HG03139 (cell line): ENCODE data around the gene MACF1.
"Not testable (repeated sequence)": the region's sequence is repeated elsewhere in the genome, so short reads cannot be mapped to it uniquely, and the experiment has no call there.

ENCODE experiments used
- ATAC-seq: cut with Tn5 transposase; IDR thresholded peaks from one replicate; pipeline ENCODE4 v1.9.1; 2021; ENCODE audit not compliant: unreplicated experiment

The MACF1 gene, protein sequence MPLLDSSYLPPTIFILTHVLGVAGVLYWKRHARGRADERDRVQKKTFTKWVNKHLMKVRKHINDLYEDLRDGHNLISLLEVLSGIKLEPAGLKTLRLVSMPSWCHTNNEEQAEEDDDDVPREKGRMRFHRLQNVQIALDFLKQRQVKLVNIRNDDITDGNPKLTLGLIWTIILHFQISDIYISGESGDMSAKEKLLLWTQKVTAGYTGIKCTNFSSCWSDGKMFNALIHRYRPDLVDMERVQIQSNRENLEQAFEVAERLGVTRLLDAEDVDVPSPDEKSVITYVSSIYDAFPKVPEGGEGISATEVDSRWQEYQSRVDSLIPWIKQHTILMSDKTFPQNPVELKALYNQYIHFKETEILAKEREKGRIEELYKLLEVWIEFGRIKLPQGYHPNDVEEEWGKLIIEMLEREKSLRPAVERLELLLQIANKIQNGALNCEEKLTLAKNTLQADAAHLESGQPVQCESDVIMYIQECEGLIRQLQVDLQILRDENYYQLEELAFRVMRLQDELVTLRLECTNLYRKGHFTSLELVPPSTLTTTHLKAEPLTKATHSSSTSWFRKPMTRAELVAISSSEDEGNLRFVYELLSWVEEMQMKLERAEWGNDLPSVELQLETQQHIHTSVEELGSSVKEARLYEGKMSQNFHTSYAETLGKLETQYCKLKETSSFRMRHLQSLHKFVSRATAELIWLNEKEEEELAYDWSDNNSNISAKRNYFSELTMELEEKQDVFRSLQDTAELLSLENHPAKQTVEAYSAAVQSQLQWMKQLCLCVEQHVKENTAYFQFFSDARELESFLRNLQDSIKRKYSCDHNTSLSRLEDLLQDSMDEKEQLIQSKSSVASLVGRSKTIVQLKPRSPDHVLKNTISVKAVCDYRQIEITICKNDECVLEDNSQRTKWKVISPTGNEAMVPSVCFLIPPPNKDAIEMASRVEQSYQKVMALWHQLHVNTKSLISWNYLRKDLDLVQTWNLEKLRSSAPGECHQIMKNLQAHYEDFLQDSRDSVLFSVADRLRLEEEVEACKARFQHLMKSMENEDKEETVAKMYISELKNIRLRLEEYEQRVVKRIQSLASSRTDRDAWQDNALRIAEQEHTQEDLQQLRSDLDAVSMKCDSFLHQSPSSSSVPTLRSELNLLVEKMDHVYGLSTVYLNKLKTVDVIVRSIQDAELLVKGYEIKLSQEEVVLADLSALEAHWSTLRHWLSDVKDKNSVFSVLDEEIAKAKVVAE (N-terminal part only)

DNA sequence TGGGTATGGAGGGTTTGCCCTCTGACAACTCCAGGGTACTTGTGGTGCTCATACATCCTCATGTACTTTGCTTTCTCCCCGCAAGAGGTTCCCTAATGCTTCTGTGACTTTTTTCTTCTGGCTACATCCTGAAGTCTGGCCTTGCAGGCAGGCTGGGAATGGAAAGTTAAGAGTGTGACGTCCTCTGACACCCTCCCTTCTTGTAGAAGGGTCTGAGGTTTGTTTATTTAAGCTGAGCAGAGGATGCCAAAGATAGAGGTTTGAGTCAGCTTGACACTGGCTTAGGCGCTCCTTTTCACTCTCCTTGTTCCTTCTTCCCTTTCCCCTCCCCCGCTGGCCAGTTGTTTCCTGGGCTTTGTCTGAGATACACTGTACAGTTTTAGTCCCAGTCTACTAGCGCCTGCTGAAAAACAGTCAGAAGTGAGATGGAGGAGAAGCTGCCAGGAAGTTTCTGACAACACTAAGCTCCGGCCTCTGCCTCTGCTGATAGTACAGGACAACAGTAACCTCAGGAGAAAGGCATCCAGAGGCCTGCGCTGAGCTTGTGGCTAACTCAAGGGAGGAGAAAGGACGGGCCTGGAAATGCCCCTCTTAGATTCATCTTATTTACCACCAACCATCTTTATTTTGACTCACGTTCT is at the start of gene MACF1:
Gene MACF1 (plus strand): TSS at position 255 of the 641 bp plus-strand sequence. CDS start 328 bp downstream, at position 583.
- no peak for ATAC-seq

DNA sequence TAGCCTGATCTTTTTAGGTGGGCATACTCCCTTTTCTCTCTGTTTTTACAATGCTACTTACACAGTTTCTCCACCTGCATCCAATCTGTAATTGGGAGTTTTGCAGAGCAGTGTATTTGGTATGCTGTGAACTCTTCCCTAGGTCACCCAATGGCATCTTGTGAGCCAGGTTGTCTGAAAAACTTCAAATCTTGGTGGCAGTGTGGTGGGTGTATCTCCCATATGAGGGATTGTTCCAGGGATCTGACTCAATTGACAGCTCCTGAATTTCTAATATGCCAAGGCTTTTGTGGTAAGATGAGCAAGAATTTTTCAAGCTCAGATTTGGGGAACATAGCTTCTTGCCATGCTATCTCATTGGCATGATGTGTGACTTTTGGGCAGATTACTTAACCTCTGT is 47.2 kb upstream of the MACF1 start:
- ATAC-seq = no peak

DNA sequence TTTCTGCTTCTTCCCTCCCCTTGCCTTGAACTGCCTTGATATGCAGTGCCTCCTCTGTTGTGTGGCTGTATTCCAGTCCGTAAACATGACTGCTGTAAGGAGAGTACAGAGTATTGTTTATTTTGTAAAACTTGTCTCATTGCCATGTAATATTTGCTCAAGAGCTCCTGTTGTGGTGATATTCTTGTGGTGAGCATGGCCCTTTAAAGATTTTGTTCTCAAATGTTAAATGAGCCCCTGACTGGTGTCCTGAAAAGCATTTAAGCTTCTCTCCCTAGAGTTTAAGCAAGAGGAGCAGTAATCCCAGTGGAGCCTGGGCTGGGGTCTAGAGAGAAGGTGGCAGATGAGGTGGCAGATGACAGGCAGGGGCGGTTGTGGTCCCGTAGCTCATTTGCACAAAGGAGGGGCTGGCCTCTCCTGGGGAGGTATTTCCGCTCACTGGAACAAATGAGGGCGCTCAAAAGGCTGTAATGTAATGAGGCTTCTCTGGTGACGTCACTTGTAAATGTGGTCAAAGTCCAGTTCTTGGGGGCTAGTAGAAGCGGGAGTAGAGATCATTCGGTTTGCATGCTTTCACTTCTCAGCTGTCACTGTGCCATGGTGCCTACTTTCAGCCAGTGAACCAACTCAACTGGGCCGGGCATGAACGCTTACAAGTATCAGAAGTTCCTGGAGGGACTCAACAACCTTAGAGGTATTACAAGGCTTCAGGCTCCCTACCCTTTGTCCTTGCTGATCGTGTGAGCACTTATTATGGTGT is 46.0 kb upstream of the MACF1 start:
- no peak for ATAC-seq

DNA sequence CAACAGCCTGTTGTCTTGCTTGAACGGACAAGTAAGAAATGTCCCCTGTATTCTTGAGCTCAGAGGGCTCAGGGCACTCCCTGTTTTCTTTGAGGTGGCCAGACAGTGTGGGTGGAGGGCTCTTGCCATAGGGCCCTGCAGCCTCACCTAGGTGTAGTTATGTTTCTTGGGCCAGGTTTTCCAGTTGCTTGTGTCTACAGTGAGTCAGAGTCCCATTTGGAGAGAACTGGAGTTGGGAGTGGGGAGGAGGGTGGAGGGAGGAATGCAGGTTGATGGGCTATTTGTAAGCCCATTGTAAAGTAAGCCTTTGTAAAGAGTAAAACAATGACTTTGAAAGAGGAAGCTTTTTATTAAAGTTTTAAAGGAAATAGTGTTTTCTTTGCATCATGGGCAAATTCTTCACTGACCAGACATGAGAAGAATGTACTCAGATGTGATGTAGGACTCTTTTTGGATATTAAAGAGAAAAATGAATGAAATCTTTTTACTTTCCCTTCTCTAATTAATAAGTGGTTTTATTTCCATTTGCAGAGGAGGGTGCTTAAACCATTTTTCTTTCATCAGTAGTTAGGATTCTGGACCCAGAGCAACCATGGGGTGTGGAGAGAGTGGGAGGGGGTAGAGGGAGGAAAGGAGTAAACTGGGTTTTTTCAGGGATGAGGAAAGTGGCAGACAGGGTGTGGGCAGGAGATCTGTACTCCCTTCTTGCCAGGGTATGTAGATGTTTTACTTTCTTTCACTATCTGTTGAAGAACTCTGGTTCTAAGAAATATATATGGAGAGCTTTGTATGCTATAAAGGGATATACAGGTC is 45.1 kb upstream of the MACF1 start:
- ATAC-seq = no peak

DNA sequence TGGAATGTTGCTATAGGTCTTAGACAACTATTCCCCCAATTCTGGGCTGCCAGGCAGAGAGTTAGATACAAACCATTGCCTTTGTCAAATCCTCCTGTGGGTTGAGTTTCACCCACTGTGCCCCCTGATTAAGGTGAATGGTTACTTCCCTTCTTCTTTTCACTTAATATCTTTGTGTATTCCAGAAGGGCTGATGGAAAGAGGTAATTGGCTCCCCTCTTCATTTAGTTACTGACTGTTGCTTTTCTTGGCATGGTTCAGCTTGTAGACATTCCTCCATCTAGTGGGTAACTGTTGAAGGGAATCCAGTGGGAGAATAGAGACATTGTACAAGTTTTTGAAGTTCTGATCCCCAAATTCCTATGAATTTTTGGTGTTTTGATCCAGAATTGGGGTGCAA is 43.8 kb upstream of the MACF1 start:
- no peak for ATAC-seq

DNA sequence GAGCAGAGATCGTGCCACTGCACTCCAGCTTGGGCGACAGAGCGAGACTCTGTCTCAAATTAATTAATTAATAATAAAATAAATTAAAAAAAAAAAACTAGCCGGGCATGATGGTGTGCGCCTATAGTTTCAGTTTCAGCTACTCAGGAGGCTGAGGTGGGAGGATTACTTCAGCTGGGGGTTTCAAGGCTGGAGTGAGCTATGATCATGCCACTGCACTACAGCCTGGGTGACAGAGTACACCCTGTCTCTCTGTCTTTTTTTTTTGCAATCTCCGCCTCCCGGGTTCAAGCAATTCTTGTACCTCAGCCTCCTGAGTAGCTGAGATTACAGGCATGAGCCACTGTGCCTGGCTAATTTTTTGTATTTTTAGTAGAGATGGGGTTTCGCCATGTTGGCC is 42.7 kb upstream of the MACF1 start:
- not testable (repeated sequence) for ATAC-seq

DNA sequence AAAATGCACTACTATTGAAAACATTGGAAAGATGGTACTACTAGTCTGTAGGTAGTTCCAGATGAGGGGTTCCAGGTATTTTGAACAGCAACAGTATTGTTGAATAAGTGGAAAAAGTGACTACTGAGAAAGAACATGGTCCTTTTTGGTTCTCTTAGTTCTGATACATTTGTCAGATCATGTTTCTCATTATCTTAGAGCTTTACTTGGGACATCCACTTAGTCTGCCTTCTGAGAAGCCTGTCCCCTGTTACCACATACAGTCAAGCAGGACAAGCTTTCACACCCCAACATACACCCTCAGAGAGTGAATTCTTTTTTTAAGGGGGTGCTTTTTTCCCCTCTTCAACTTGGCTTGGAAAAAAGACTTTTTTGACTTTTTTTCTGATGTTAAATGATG is 41.0 kb upstream of the MACF1 start:
- no peak for ATAC-seq

DNA sequence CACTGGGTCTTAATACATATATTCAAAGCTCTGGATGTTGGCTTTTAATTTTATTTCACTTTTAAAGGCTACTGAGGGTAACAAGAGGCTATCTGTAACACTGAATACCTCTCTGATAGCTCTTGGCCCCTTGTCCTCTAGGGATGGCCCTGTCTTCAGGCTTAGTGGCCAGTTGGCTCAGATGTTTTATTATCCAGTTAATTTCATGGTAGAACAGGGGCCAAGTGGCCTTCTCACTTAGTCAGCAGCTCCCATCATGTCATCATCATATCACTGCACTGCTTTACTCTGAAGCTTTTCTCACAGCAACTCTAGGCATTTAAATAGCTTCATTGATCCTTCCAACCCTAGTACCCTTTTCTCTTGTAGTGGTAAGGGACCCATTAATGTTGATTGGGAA is 40.2 kb upstream of the MACF1 start:
- no peak for ATAC-seq

DNA sequence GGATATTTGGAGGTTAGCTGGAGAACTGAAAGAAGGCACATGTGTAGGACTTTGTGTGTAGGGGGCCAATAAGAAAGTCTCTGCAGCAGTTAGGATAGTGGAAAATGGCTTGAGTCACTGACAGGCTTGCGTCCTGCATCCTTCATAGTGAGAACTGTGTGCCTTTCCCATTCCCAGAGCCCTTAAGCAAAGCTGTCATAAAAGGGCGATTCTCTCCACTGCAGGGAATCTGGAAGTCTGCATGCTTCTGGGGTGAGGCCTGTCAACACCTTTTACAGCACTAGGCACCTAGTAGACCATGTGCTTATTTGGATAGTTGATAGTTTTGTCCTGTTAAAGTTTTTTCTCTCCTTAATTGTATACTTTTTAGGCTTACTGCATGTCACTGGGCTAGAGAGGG is 39.4 kb upstream of the MACF1 start:
- no peak for ATAC-seq

DNA sequence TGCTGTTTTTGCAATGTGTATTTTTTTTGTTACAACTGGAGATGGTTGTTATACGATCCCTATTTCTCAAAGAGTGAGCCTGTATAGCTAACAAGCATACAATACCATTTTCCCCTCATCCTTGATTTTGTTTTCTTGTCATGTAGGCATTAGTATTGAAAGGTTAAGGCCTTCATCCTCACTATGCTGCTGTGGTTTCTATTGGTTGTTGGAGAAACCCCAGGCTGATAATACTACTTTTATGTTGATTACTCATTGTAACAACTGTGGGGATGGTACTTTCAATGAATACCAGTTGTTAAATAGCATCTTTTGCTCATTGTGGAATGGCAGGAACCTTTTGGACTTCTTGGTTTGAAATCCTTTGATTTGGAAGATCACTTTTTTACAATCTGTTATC is 39.0 kb upstream of the MACF1 start:
- ATAC-seq = no peak

DNA sequence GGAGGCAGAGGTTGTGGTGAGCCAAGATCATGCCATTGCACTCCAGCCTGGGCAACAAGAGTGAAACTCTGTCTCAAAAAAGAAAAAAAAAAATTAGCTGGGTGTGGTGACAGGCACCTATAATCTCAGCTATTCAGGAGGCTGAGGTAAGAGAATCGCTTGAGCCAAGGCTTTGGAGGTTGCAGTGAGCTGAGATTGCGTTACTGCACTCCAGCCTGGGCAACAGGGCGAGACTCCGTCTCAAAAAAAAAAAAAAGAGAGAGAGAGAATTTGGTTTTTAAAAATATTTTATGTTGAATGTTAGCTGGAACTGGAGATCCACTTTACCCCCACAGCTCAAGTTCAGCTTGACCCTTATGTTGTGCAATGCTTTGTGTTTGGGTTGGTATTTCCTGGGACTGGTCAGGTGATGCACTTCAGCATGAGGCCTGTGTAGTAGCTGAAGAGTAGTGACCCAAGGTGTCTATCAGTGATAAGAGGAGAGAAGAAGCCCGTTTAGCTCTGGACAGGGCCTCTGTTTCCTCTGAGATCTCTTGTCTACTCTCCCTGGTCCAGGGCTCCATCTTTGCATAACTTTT is 36.8 kb upstream of the MACF1 start:
- no peak for ATAC-seq

DNA sequence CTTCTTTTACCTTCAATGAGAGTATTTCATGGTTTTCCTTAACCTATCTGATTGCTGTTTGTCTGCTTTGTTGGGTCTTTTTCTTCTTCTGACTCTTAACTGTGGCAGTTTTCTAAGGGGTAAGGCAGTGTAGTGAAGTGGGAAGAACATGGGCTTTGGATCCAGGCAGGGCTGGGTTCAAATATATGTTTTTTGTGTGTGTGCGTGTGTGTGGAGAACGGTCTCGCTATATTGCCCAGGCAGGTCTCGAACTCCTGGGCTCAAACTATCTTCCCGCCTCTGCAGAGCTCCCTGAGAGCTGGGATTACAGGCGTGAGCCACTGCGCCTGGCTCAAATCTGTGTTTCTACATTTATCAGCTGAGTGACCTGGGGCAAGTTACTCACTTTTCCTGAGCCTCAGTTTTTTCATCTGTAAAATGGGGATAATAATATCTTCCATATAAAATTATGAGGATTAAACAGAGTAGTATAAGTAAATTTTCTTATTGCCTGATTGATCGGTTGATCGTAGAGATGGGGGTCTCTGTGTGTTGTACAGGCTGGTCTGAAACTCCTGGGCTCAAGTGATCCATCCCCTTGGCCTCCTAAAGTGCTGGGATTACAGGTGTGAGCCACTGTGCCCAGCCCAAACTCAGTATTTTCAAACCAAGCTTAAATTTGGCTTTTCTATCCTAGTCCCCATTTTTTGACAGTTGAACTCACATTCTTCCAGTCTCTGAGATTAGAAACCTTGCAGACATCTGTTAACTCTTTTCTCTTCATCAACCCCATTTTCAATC is 36.0 kb upstream of the MACF1 start:
- ATAC-seq = no peak

DNA sequence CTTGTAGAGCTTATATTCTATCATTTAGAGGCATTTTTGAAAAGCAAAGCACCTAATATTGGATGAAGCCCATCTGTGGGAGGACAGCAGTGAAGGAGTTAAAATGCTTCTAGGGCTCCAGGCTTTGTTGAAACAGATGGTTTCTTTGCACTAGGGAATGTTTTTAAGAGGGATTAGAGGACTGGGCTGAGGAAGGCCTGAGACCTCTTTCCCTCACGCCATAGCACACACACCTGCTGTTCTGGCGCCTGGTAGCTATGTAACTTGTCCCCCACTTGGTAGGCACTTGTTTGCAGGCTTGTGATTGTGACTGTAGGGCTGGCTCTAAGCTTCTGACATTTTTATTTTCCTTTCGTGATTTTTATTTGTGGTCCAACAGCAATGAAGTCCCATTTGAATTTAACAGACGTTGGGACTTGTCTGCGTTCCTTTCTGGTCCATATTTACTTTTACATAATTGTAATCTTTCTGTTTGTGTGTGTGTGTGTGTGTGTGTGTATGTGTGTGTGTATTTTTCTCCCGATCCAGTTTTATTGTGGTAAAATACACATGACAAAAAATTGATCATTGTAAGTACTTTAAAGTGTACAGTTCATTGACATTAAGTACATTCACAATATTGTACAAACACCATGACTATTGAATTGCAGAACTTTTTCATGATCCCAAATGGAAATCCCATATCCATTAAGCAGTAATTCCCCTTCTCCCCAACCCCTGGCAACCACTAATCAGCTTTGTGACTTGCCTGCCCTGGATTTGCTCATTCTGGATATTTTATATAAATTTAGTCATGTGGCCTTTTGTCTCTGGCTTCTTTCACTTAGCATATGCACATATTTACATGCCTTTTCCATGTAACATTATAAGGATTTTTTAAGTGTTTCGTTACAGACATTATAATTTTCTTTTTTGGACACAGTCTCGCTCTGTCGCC is 33.5 kb upstream of the MACF1 start:
- ATAC-seq = no peak

DNA sequence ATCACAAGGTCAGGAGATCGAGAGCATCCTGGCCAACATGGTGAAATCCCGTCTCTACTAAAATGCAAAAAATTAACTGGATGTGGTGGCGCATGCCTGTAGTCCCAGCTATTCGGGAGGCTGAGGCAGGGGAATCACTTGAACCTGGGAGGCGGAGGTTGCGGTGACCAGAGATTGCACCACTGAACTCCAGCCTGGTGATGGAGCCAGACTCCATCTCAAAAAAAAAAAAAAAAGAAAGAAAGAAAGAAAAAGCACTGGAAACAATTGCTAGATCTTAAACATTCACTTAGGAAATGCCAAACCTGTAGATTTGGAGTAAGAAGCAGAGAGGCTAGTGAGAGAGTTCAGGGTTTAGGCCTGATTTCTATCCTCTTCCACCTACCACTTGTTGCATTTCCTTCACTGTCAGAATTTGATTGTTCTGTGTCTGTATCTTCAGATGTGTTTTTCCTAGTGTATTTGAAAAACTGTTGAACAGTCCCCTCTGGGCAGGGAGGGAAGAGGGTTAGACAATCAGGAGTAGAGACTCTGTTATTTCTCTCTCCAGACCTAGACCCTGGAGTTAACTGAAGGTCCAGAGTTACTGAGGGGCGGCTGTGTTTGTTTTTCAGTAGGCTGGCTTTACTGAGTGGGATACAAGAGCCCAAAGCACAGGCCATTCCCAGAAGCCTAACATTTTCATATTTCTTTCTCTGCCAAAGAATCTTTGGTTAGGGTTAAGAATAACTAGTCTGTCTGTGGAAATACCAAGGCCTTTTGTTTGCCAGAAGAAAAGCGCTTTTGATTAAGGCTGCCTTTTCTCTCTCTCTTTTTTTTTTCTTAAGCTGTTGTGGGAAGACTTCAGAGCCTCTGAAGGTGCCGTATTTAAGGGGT is 31.1 kb upstream of the MACF1 start:
- no peak for ATAC-seq

DNA sequence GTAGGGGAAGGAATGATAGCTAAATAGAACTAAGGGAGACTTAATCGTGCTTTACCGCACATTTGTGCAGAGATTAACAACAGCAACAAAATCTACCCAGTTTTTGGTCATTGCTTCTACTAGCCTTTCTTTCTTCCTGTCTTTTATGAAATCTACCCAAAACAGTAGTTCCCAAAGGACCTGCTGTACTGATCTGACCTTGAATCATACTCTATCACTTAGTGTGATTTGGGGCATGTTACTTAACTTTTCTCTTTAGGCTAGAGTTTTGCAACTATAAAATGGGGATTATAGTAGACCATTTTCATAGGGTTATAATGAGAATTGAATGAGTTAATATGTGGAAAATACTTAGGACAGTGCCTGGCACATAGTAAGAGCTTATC is 30.5 kb upstream of the MACF1 start:
- ATAC-seq = no peak

DNA sequence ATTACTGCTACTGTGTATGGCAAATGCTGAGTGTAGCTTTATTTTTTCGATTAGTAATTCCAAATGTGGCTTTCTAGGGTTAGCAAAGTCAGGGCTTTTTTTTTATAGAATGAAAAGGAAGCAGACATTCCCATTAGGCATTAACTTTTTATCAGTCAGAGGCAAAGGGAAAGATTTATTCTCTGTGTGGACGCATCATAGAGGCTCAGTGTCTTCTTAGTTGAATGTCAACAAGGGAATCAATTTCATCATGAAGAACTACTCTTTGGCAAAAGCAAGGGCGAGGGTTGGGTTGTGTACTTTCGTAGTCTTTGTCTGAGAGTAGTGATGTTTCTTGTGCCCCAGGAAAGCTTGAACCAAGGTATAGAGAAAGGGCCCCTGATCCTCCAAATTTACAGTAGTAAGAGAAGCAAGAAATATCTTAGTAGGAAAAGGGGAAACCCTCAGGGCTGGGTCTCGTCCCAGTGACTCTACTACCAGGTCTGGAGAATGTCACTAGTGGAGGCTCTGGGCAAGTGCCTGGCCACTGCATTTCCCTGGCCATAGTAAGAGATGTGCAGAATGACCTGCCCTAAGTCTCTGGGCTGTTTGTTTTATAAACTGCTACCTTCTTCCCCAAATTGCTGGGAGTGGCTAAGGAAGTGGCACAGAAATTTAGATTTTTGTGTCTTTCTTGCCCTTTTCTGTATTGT is 30.0 kb upstream of the MACF1 start:
- ATAC-seq = no peak
